Erythroblast (primary cell): ENCODE data around the gene KPNA4.

Experiments used
- GATA1 ChIP-seq: IDR thresholded peaks from 2 replicates; pipeline ENCODE4 v1.6.1; 2011; ENCODE audit warnings: low read depth, mild to moderate bottlenecking, control low read depth, low read length, moderate library complexity
- POLR2A ChIP-seq: IDR thresholded peaks from 2 replicates; pipeline ENCODE4 v1.6.1; 2011; ENCODE audit warnings: mild to moderate bottlenecking, low read length

- TF ChIP-seq POLR2A (no peak), GATA1 (no peak)
Observed at GRCh38 chr3:160580938-160581337, 15.6 kb upstream of the KPNA4 start.
